Measurements from ENCODE around the gene CENPU. TPM values are rescaled to one million over a fixed set of nuclear protein-coding genes. Genes with fewer than 3 reads are reported as not detected.
"Not testable (repeated sequence)": the region's sequence is repeated elsewhere in the genome, so short reads cannot be mapped to it uniquely, and the experiment has no call there.

The CENPU gene, protein sequence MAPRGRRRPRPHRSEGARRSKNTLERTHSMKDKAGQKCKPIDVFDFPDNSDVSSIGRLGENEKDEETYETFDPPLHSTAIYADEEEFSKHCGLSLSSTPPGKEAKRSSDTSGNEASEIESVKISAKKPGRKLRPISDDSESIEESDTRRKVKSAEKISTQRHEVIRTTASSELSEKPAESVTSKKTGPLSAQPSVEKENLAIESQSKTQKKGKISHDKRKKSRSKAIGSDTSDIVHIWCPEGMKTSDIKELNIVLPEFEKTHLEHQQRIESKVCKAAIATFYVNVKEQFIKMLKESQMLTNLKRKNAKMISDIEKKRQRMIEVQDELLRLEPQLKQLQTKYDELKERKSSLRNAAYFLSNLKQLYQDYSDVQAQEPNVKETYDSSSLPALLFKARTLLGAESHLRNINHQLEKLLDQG
- total RNA-seq, result 1 to 10 TPM; 1.0 to 3.0 (median 1.8) TPM

DNA sequence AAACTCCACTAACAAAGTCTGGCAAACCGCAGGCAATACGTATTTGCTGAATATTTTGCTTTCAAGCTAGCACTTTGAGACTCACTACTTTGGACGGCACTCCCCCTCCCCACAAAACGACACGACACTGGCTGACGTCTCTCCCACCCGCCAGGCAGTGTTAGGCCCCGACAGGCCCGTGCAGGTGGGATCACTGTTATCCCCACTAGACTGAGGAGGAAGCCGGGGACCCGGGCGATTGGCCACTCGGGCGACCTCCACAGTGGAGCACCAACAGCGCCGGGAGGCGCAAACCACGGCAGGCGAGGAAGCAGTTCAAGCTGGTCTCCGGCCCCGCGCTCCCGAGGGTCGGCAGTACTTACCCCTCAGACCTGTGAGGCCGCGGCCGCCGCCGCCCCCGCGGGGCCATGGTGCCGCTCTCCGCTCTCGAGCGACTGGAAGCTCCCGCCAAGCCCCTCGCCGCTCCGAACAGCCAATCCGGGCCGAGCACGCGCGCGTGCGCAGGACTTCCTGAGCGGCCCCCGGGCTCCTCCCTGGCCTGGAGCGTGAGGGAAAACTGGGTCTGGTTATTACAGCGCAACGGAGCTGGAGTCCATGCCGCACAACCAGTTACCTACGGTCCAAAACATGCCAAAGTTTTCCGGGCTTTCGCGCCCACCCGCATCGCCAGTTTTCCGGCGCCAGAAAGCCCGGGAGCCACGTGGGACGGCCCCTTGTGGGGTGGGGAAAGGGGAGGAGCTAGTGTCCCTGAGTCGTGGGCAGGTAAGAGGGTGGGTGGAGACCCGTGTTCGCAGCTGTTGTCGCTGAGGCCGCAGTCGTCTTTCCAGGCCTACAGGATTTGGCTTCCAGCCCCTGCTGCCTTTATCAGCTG is at the start of gene CENPU:
Gene CENPU, minus strand, starts transcription at position 443 of the 871 bp plus-strand sequence. Its CDS starts 34 bp downstream, at position 409.
- WGBS, 2 donors, result 0 to 2% methylated on average over 38 to 66 of the region's 69 CpGs
- peak; percentile 93 to 95 for TF ChIP-seq EP300 (IDR thresholded peaks at IDR 0.05)
- TF ChIP-seq, protein P1, sequence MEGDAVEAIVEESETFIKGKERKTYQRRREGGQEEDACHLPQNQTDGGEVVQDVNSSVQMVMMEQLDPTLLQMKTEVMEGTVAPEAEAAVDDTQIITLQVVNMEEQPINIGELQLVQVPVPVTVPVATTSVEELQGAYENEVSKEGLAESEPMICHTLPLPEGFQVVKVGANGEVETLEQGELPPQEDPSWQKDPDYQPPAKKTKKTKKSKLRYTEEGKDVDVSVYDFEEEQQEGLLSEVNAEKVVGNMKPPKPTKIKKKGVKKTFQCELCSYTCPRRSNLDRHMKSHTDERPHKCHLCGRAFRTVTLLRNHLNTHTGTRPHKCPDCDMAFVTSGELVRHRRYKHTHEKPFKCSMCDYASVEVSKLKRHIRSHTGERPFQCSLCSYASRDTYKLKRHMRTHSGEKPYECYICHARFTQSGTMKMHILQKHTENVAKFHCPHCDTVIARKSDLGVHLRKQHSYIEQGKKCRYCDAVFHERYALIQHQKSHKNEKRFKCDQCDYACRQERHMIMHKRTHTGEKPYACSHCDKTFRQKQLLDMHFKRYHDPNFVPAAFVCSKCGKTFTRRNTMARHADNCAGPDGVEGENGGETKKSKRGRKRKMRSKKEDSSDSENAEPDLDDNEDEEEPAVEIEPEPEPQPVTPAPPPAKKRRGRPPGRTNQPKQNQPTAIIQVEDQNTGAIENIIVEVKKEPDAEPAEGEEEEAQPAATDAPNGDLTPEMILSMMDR (IDR thresholded peaks at IDR 0.05), result peak in 2 of 5 experiments; percentile 78 to 83
- TF ChIP-seq POLR2A (IDR thresholded peaks at IDR 0.05), result peak; percentile 47 to 99

DNA sequence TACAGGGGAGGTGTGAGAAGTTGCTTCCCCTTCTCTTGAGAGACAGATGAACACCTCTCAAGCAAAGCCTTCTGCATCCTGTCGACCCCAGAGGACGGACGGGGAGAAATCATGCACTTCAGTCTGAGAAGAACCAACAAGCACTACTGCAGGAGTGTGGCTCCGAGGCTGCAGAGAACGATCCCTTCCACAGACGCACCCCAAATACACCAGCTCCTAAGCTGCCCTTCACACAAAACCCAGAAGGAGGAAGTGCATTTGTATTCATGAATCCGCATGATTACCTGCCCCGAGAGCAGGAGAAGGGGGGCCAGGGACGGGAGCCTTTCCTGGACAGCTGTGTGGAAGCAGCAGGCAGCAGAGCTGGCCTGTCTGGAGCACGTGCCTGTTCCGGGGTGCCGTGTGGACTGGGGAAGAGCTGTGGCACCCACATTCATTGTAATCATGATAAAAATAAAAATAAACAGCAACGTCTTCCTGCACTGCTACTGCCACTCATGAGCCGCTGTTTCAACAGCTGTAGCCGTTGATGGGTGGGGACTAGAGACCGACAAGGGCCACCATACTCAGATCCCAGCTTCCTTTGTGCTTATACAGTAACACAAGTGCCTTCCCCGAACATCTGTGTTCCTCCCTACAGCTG is 49.0 kb upstream of the CENPU start:
- Histone ChIP-seq H3K27ac (no peak overlapping the region), H3K36me3 (peaks cover 0 to 91% (median 0%) of the 10 kb centered on the region in 3 donors)
- whole genome bisulfite sequencing, 2 donors, result 61 to 63% methylated on average over 17 of the region's 17 CpGs

More for the DNA sequence above, at the start of gene CENPU:
- Histone ChIP-seq H3K27ac (peak within 1 kb of the TSS in 3 of 4 donors; percentile 64 to 77 (median 76)), H3K9me3 (no peaks in the 10 kb centered on the region), H3K4me1 (peaks cover 0 to 29% (median 8%) of the 10 kb centered on the region in 4 donors), H3K27me3 (no peaks in the 10 kb centered on the region), H3K36me3 (no peaks in the 10 kb centered on the region), H3K4me3 (peak within 1 kb of the TSS; percentile 66 to 83 (median 78))
- DNase-seq (ENCODE audit: low spot score in 2 of 2), result peak; percentile 83 to 90

DNA sequence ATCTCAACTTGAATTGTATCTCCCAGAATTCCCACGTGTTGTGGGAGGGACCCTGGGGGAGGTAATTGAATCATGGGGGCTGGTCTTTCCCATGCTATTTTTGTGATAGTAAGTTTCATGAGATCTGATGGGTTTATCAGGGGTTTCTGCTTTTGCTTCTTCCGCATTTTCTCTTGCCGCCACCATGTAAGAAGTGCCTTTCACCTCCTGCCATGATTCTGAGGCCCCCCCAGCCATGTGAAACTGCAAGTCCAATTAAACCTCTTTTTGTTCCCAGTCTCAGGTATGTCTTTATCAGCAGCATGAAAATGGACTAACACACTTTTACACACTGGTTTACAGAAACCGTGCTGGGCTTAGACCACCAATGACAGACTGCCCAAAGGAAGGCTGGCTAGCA is 45.3 kb upstream of the CENPU start:
- H3K27me3 ChIP-seq; H3K9me3 ChIP-seq; H3K4me3 ChIP-seq; DNase-seq (ENCODE audit: low spot score in 2 of 2); H3K27ac ChIP-seq; H3K4me1 ChIP-seq: not testable (repeated sequence)
- 89 to 94% methylated on average over 4 of the region's 4 CpGs for WGBS, 2 donors
- H3K36me3 ChIP-seq, result peaks cover 0 to 83% (median 0%) of the 10 kb centered on the region in 3 donors

More for the DNA sequence above, 49.0 kb upstream of the CENPU start:
- Histone ChIP-seq H3K4me3 (no peak overlapping the region), H3K4me1 (no peaks in the 10 kb centered on the region), H3K9me3 (no peaks in the 10 kb centered on the region), H3K27me3 (no peaks in the 10 kb centered on the region)
- TF ChIP-seq EP300 (IDR thresholded peaks at IDR 0.05) (peak in 1 of 2 donors; percentile 26), POLR2A (IDR thresholded peaks at IDR 0.05) (no peak)
- TF ChIP-seq, protein P1 (IDR thresholded peaks at IDR 0.05), result no peak
- DNase-seq (ENCODE audit: low spot score in 2 of 2), result no peak

DNA sequence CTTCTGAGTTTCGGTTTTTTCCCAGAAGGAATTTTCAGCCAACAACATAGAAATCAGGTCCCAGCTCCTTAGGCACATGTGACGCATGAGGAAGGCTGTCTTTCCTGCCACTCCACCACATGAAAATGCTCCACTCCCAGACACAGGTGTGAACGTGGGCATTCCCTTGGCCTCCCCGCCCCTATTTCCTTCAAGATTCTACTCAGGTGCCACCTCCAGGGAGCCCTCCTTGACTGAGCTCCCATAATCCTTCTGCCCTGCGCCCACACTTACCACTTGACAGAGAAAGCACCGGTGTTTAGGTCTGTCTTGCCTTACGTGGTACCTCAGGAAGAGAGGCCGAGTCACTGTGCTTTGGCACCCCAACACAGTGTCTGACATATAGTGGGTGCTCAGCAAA is 44.4 kb upstream of the CENPU start:
- H3K4me3 ChIP-seq, result no peak overlapping the region
- H3K4me1 ChIP-seq, result no peaks in the 10 kb centered on the region
- no peak overlapping the region for H3K27ac ChIP-seq
- H3K27me3 ChIP-seq, result no peaks in the 10 kb centered on the region
- 82 to 85% methylated on average over 8 of the region's 8 CpGs for WGBS, 2 donors
- peaks cover 0 to 82% (median 0%) of the 10 kb centered on the region in 3 donors for H3K36me3 ChIP-seq
- no peaks in the 10 kb centered on the region for H3K9me3 ChIP-seq
- no peak for TF ChIP-seq EP300 (IDR thresholded peaks at IDR 0.05)
- TF ChIP-seq, protein P1 (IDR thresholded peaks at IDR 0.05), result no peak
- TF ChIP-seq POLR2A (IDR thresholded peaks at IDR 0.05), result no peak
- DNase-seq (ENCODE audit: low spot score in 2 of 2), result no peak

DNA sequence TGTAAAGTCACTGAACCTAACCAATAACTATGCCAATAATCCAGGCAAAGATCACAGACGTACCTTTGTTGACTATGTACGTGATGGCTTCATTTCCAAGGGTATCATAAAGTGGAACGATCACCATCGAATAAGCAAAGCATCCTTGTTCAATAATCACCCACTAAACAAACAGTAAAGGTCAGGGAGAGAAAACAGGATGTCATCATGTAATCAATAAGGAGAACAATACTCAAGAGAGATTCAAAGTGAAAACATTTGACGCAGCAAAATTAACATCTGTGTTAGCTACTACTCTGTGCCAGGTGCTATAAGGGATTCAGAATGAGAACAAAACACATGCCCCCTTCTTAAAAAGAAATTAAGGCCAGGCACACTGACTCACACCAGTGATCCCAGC is 42.9 kb upstream of the CENPU start:
- H3K27ac ChIP-seq, result no peak overlapping the region
- no peak for DNase-seq (ENCODE audit: low spot score in 2 of 2)
- H3K4me3 ChIP-seq, result no peak overlapping the region
- H3K9me3 ChIP-seq, result no peaks in the 10 kb centered on the region
- no peaks in the 10 kb centered on the region for H3K4me1 ChIP-seq
- peaks cover 0 to 82% (median 5%) of the 10 kb centered on the region in 3 donors for H3K36me3 ChIP-seq
- no peaks in the 10 kb centered on the region for H3K27me3 ChIP-seq
- TF ChIP-seq POLR2A (IDR thresholded peaks at IDR 0.05), result no peak
- no peak for TF ChIP-seq EP300 (IDR thresholded peaks at IDR 0.05)
- TF ChIP-seq, protein P1 (IDR thresholded peaks at IDR 0.05), result no peak
- WGBS, 2 donors, result 80 to 82% methylated on average over 5 of the region's 5 CpGs
